ENCODE data around the gene LRP1-AS.

GRCh38 chr12:57187222-57188089 lies 40.0 kb upstream of the LRP1-AS start:
- TF ChIP-seq EZH2 (IDR thresholded peaks at IDR 0.05; ENCODE audit: borderline replicate concordance): no peak
- TF ChIP-seq, protein P1, sequence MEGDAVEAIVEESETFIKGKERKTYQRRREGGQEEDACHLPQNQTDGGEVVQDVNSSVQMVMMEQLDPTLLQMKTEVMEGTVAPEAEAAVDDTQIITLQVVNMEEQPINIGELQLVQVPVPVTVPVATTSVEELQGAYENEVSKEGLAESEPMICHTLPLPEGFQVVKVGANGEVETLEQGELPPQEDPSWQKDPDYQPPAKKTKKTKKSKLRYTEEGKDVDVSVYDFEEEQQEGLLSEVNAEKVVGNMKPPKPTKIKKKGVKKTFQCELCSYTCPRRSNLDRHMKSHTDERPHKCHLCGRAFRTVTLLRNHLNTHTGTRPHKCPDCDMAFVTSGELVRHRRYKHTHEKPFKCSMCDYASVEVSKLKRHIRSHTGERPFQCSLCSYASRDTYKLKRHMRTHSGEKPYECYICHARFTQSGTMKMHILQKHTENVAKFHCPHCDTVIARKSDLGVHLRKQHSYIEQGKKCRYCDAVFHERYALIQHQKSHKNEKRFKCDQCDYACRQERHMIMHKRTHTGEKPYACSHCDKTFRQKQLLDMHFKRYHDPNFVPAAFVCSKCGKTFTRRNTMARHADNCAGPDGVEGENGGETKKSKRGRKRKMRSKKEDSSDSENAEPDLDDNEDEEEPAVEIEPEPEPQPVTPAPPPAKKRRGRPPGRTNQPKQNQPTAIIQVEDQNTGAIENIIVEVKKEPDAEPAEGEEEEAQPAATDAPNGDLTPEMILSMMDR (IDR thresholded peaks at IDR 0.05; ENCODE audit: poor library complexity): no peak

All from hepatocyte (in vitro differentiated cells).